ENCODE measurements around the gene GRWD1. TPM values are rescaled to one million over a fixed set of nuclear protein-coding genes. Genes with fewer than 3 reads are reported as not detected.

GRWD1 gene
- 34.1 and 34.6 TPM in 2 replicates for total RNA-seq (ENCODE audit: low replicate concordance)

GRCh38 chr19:48445606-48446481 is at the start of gene GRWD1:
Gene GRWD1, plus strand, starts transcription at chr19:48445983. Its CDS starts 23 bp downstream, at chr19:48446006.
- DNase-seq (ENCODE audit: low read depth) = peak; percentile 97
- TF ChIP-seq CTCF (IDR thresholded peaks at IDR 0.05; ENCODE audit: insufficient read depth, low read length) = peak; percentile 13

GRCh38 chr19:48396016-48396823 is 49.6 kb upstream of the GRWD1 start:
- no peak for DNase-seq (ENCODE audit: low read depth)
- TF ChIP-seq CTCF (IDR thresholded peaks at IDR 0.05; ENCODE audit: insufficient read depth, low read length) = no peak
- no peak overlapping the region for H3K4me3 ChIP-seq (ENCODE audit: low read depth, low read length)

More at GRCh38 chr19:48445606-48446481, at the start of gene GRWD1:
- peak within 1 kb of the TSS; percentile 96 for H3K4me3 ChIP-seq (ENCODE audit: low read depth, low read length)

- no peak for TF ChIP-seq CTCF (IDR thresholded peaks at IDR 0.05; ENCODE audit: insufficient read depth, low read length)
- H3K4me3 ChIP-seq (ENCODE audit: low read depth, low read length) = peak overlapping the region; percentile 72
- no peak for DNase-seq (ENCODE audit: low read depth)
Measured at GRCh38 chr19:48396824-48397176, 49.0 kb upstream of the GRWD1 start.

- TF ChIP-seq CTCF (IDR thresholded peaks at IDR 0.05; ENCODE audit: insufficient read depth, low read length) = no peak
- DNase-seq (ENCODE audit: low read depth) = no peak
- peak overlapping the region; percentile 72 for H3K4me3 ChIP-seq (ENCODE audit: low read depth, low read length)
Measured at GRCh38 chr19:48397263-48398101, 48.3 kb upstream of the GRWD1 start.

- TF ChIP-seq CTCF (IDR thresholded peaks at IDR 0.05; ENCODE audit: insufficient read depth, low read length) = no peak
- DNase-seq (ENCODE audit: low read depth) = no peak
- peak overlapping the region; percentile 72 for H3K4me3 ChIP-seq (ENCODE audit: low read depth, low read length)
Measured at GRCh38 chr19:48398102-48398374, 47.7 kb upstream of the GRWD1 start.

Data from fibroblast of the aortic adventitia (primary cell).